Stimulated activated naive B cell treated with anti-CD40 and anti-IgM and Interleukin-4, amounts not matched to agents 10 μg/mL and 1 μg/mL and 100 μg/mL, for 72 hours (primary cell): ENCODE measurements around the gene FRMD4A.
"Not testable (repeated sequence)": the region's sequence is repeated elsewhere in the genome, so short reads cannot be mapped to it uniquely, and the experiment has no call there.

ENCODE experiments used
- ATAC-seq, 2 donors: fragments of 150-1000 bp; cut with Tn5 transposase; replicated peaks; 2 replicates each; pipeline ENCODE4 v1.10.0; 2021; ENCODE audit warnings: moderate library complexity in 1 of 2
- DNase-seq: peaks from one replicate; pipeline ENCODE4 v3.0.0; 2021
- H3K27ac Mint-ChIP-seq: one replicate; pipeline ENCODE4 v1.8.0; 2022; ENCODE audit warnings: mild to moderate bottlenecking, mixed read lengths
- H3K27me3 Mint-ChIP-seq, 2 donors: one replicate each; pipeline ENCODE4 v1.8.0; 2022; ENCODE audit warnings: mixed read lengths in 2 of 2
- H3K36me3 Mint-ChIP-seq, 2 donors: one replicate each; pipeline ENCODE4 v1.8.0; 2022; ENCODE audit warnings: mixed read lengths in 2 of 2, mild to moderate bottlenecking in 1 of 2
- H3K4me1 Mint-ChIP-seq, 2 donors: one replicate each; pipeline ENCODE4 v1.8.0; 2022; ENCODE audit warnings: mixed read lengths in 2 of 2, mild to moderate bottlenecking in 1 of 2
- H3K4me3 Mint-ChIP-seq, 2 donors: one replicate each; pipeline ENCODE4 v1.8.0; 2022; ENCODE audit warnings: mild to moderate bottlenecking in 2 of 2, mixed read lengths in 2 of 2, moderate library complexity in 1 of 2
- H3K9me3 Mint-ChIP-seq, 2 donors: one replicate each; pipeline ENCODE4 v1.8.0; 2022; ENCODE audit warnings: mixed read lengths in 2 of 2, mild to moderate bottlenecking in 1 of 2

FRMD4A gene

GRCh38 chr10:13909516-13910258 is 421.0 kb downstream of the FRMD4A start:
- Mint-ChIP-seq H3K36me3 (peaks cover 0 to 2% of the 10 kb centered on the region in 2 donors), H3K9me3 (peaks cover 0 to 2% of the 10 kb centered on the region in 2 donors), H3K27me3 (peaks cover 6 to 12% of the 10 kb centered on the region in 2 donors), H3K4me3 (no peak overlapping the region), H3K4me1 (peaks cover 10% of the 10 kb centered on the region in 2 donors), H3K27ac (no peak overlapping the region)
- ATAC-seq (no peak), DNase-seq (no peak)

GRCh38 chr10:13908475-13908874 is 422.2 kb downstream of the FRMD4A start:
- Mint-ChIP-seq H3K36me3 (peaks cover 0 to 2% of the 10 kb centered on the region in 2 donors), H3K27me3 (peaks cover 14 to 22% of the 10 kb centered on the region in 2 donors), H3K4me3 (no peak overlapping the region), H3K4me1 (peaks cover 6 to 10% of the 10 kb centered on the region in 2 donors), H3K27ac (no peak overlapping the region), H3K9me3 (peaks cover 0 to 2% of the 10 kb centered on the region in 2 donors)
- no peak for ATAC-seq
- DNase-seq: no peak

GRCh38 chr10:13907570-13907969 is 423.2 kb downstream of the FRMD4A start:
- H3K9me3 Mint-ChIP-seq: peaks cover 0 to 3% of the 10 kb centered on the region in 2 donors
- DNase-seq (no peak), ATAC-seq (peak; percentile 54 to 85)
- peaks cover 19 to 29% of the 10 kb centered on the region in 2 donors for H3K27me3 Mint-ChIP-seq
- peaks cover 0 to 3% of the 10 kb centered on the region in 2 donors for H3K36me3 Mint-ChIP-seq
- peaks cover 6 to 10% of the 10 kb centered on the region in 2 donors for H3K4me1 Mint-ChIP-seq
- no peak overlapping the region for H3K27ac Mint-ChIP-seq
- no peak overlapping the region for H3K4me3 Mint-ChIP-seq

- H3K4me3 Mint-ChIP-seq: no peak overlapping the region
- ATAC-seq (no peak), DNase-seq (no peak)
- peaks cover 0 to 3% of the 10 kb centered on the region in 2 donors for H3K36me3 Mint-ChIP-seq
- peaks cover 0 to 3% of the 10 kb centered on the region in 2 donors for H3K9me3 Mint-ChIP-seq
- peaks cover 6 to 10% of the 10 kb centered on the region in 2 donors for H3K4me1 Mint-ChIP-seq
- H3K27me3 Mint-ChIP-seq: peaks cover 24 to 30% of the 10 kb centered on the region in 2 donors
- no peak overlapping the region for H3K27ac Mint-ChIP-seq
These were observed 425.4 kb downstream of the FRMD4A start for GRCh38 chr10:13905281-13905680.

GRCh38 chr10:13904064-13904463 is 426.7 kb downstream of the FRMD4A start:
- peaks cover 0 to 3% of the 10 kb centered on the region in 2 donors for H3K36me3 Mint-ChIP-seq
- H3K4me3 Mint-ChIP-seq: no peak overlapping the region
- H3K4me1 Mint-ChIP-seq: peaks cover 6 to 10% of the 10 kb centered on the region in 2 donors
- peaks cover 0 to 3% of the 10 kb centered on the region in 2 donors for H3K9me3 Mint-ChIP-seq
- ATAC-seq: no peak
- H3K27me3 Mint-ChIP-seq: peaks cover 23 to 30% of the 10 kb centered on the region in 2 donors
- DNase-seq: no peak
- no peak overlapping the region for H3K27ac Mint-ChIP-seq

GRCh38 chr10:13902868-13903587 is 427.7 kb downstream of the FRMD4A start:
- Mint-ChIP-seq H3K27me3 (peaks cover 22 to 23% of the 10 kb centered on the region in 2 donors), H3K9me3 (peaks cover 0 to 1% of the 10 kb centered on the region in 2 donors), H3K36me3 (peaks cover 0 to 1% of the 10 kb centered on the region in 2 donors), H3K27ac (no peak overlapping the region), H3K4me3 (no peak overlapping the region), H3K4me1 (peaks cover 6 to 10% of the 10 kb centered on the region in 2 donors)
- no peak for ATAC-seq
- DNase-seq: no peak

GRCh38 chr10:13899941-13900340 is 430.8 kb downstream of the FRMD4A start:
- no peak overlapping the region for H3K4me3 Mint-ChIP-seq
- no peak for ATAC-seq
- DNase-seq: no peak
- H3K4me1 Mint-ChIP-seq: peaks cover 0 to under 1% of the 10 kb centered on the region in 2 donors
- H3K9me3 Mint-ChIP-seq: peaks cover 0 to 7% of the 10 kb centered on the region in 2 donors
- H3K27me3 Mint-ChIP-seq: peaks cover 37 to 39% of the 10 kb centered on the region in 2 donors
- H3K36me3 Mint-ChIP-seq: peaks cover 1 to 4% of the 10 kb centered on the region in 2 donors
- no peak overlapping the region for H3K27ac Mint-ChIP-seq

GRCh38 chr10:13896146-13896545 is 434.6 kb downstream of the FRMD4A start:
- Mint-ChIP-seq H3K27me3 (peaks cover 49 to 50% of the 10 kb centered on the region in 2 donors), H3K4me1 (peaks cover 10% of the 10 kb centered on the region in 2 donors)
- ATAC-seq, H3K36me3 Mint-ChIP-seq, H3K27ac Mint-ChIP-seq, DNase-seq, H3K4me3 Mint-ChIP-seq, H3K9me3 Mint-ChIP-seq: not testable (repeated sequence)

GRCh38 chr10:13894412-13895093 is 436.2 kb downstream of the FRMD4A start:
- no peak for ATAC-seq
- no peak for DNase-seq
- H3K27ac Mint-ChIP-seq: no peak overlapping the region
- H3K4me3 Mint-ChIP-seq: no peak overlapping the region
- H3K4me1 Mint-ChIP-seq: peaks cover 17 to 19% of the 10 kb centered on the region in 2 donors
- peaks cover 0 to 4% of the 10 kb centered on the region in 2 donors for H3K36me3 Mint-ChIP-seq
- peaks cover 65% of the 10 kb centered on the region in 2 donors for H3K27me3 Mint-ChIP-seq
- peaks cover 0 to 6% of the 10 kb centered on the region in 2 donors for H3K9me3 Mint-ChIP-seq

GRCh38 chr10:13893926-13894325 is 436.8 kb downstream of the FRMD4A start:
- ATAC-seq (no peak), DNase-seq (no peak)
- H3K4me3 Mint-ChIP-seq: no peak overlapping the region
- H3K9me3 Mint-ChIP-seq: peaks cover 0 to 6% of the 10 kb centered on the region in 2 donors
- H3K36me3 Mint-ChIP-seq: peaks cover 0 to 4% of the 10 kb centered on the region in 2 donors
- H3K27ac Mint-ChIP-seq: no peak overlapping the region
- peaks cover 71 to 72% of the 10 kb centered on the region in 2 donors for H3K27me3 Mint-ChIP-seq
- H3K4me1 Mint-ChIP-seq: peaks cover 17 to 19% of the 10 kb centered on the region in 2 donors

- Mint-ChIP-seq H3K36me3 (peaks cover 0 to 4% of the 10 kb centered on the region in 2 donors), H3K4me3 (no peak overlapping the region), H3K27ac (no peak overlapping the region), H3K27me3 (peaks cover 75 to 80% of the 10 kb centered on the region in 2 donors), H3K9me3 (peaks cover 0 to 6% of the 10 kb centered on the region in 2 donors), H3K4me1 (peaks cover 17 to 19% of the 10 kb centered on the region in 2 donors)
- no peak for ATAC-seq
- DNase-seq: no peak
These were observed 437.9 kb downstream of the FRMD4A start for GRCh38 chr10:13892871-13893270.

GRCh38 chr10:13892001-13892491 is 438.7 kb downstream of the FRMD4A start:
- ATAC-seq: no peak

GRCh38 chr10:13891128-13892000 is 439.4 kb downstream of the FRMD4A start:
- Mint-ChIP-seq H3K27ac (no peak overlapping the region), H3K27me3 (peaks cover 85 to 94% of the 10 kb centered on the region in 2 donors), H3K4me1 (peaks cover 22 to 26% of the 10 kb centered on the region in 2 donors), H3K36me3 (peaks cover 0 to 4% of the 10 kb centered on the region in 2 donors), H3K4me3 (peak overlapping the region; percentile 72), H3K9me3 (peaks cover 0 to 6% of the 10 kb centered on the region in 2 donors)
- peak; percentile 35 to 52 for ATAC-seq
- no peak for DNase-seq

More at GRCh38 chr10:13892001-13892491, 438.7 kb downstream of the FRMD4A start:
- Mint-ChIP-seq H3K27ac (no peak overlapping the region), H3K4me3 (peak overlapping the region; percentile 66 to 83), H3K4me1 (peaks cover 19 to 23% of the 10 kb centered on the region in 2 donors), H3K9me3 (peaks cover 0 to 6% of the 10 kb centered on the region in 2 donors), H3K36me3 (peaks cover 0 to 4% of the 10 kb centered on the region in 2 donors), H3K27me3 (peaks cover 80 to 89% of the 10 kb centered on the region in 2 donors)
- DNase-seq: no peak
